GM15510 (cell line): ENCODE results near the gene TRIM3.

Experiments used
- POLR2A ChIP-seq: IDR thresholded peaks from 3 replicates; pipeline ENCODE4 v1.6.1; 2011; ENCODE audit warnings: borderline replicate concordance; ENCODE audit not compliant: insufficient read length; ENCODE audit errors: extremely low read depth

TRIM3 gene

GRCh38 chr11:6427516-6427915, 46.2 kb downstream of the TRIM3 start:
- TF ChIP-seq POLR2A = no peak

GRCh38 chr11:6420677-6421076, 53.1 kb downstream of the TRIM3 start:
- no peak for TF ChIP-seq POLR2A

DNA sequence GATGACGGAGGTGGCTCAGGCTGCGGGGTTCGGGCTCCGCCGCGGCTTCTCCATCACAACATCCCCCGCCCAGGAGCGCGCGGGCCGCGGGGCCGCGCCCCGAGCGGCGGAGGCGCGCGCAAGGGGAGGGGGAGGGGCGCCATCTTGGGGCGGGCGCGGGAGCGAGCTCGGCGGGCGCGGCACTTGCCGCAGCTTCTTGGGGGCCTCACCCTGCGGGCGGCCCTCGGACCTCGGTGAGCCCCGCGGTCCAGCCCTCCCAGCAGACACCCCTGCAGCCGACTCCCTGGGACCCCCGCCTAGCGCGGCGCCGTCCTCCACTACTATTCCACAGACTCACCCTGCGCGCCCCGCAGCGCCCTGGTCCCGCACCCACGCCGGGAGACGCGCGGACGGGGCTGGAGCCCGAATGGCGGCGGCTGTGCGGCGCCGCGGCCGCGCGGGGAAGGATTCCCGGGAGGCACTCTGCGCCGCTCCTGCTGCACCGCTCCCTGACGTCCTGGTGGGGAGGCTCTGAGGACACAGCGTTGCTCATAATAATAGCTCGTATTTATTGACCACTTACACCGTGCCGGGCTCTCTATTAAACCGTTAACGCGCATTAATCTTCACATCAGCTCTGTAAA, 54.6 kb downstream of the TRIM3 start, which contains the start of gene APBB1:
Gene APBB1, minus strand, starts transcription at position 86 of the 623 bp plus-strand sequence. CDS start 7,747 bp downstream, outside the sequence.
- TF ChIP-seq POLR2A = no peak

- no peak for TF ChIP-seq POLR2A
These were observed 55.2 kb downstream of the TRIM3 start for GRCh38 chr11:6418557-6419008.

- TF ChIP-seq POLR2A = no peak
These were observed 55.7 kb downstream of the TRIM3 start for GRCh38 chr11:6417907-6418556.

DNA sequence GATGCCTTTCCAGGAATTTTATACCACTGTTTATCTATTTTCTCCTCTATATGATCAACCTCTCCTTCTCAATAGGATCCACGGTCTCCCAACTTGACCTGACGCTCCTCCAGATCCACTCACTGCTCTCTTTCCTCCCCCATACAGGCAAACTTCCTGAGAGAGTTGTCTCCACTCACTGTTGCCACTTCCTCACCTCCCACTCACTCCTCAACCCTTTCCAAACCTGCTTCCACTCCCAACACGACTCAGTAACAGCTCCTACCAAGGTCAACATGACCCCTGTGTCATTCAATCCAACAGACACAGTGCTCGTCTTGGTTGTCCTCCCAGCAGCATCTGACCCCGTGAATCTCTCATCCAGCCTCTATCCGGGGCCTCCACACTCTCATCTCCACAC, 57.9 kb downstream of the TRIM3 start:
- TF ChIP-seq POLR2A = no peak

DNA sequence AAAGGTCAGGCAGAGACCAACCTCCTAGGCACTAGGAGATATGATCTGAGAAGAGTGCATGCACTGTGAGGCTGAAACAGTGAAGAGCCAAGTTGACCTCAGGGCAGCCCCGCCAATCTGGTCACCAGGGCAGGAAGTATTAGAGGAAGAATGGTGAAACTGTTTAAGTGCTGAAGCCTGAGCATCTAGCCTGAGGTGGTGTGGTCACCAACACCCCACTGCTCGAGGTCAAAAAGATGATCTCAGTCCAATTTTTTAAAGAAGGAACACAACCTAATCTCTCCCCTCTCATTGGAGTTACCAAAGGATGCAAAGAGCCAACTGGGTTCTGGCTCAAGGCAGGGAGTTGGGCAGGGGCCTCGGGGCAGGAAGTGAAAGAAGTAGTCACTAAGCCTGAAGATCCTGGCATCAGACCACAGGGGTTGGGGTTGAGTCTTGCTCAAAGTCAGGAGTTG, 58.8 kb downstream of the TRIM3 start:
- no peak for TF ChIP-seq POLR2A

DNA sequence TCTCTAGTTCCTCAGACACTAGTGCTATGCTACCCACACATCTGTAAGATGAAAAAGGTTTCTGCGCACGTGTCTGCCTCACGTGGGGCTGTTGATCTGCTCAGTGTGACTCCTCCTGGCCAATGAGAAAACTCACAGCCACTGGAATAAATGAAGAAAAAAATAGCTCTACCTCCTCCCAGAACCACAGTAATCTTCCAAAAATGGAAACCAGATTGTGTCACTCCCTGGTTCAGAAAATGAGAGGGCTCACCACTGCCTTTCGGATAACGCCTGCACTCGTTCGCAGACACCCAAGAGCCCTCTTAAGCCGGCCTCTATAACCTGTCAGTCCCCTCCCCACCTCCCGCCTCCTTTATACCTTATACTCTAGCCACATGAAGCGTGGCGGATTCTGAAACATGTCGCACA, 59.9 kb downstream of the TRIM3 start:
- no peak for TF ChIP-seq POLR2A

DNA sequence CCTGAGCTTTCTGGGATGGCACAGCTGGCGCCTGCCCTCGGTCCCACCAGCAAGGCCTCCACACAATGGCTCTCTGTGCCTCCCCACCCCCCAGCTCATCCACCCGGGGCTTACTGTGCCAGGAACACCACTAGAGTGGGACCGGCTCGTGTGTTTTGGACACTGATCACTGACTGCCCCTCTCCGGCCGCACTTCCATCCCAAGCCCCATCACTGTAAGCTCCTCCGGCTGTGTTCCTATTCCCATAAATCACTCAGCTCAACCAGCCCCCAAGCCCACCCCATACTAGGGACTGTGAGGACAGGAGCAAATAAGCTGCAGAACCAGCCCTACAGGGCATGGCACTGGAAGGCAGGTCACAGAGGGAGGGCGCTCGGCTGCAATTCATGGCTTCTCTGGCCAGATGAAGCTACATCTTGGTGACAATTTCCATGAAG, 62.1 kb downstream of the TRIM3 start:
- TF ChIP-seq POLR2A = no peak

DNA sequence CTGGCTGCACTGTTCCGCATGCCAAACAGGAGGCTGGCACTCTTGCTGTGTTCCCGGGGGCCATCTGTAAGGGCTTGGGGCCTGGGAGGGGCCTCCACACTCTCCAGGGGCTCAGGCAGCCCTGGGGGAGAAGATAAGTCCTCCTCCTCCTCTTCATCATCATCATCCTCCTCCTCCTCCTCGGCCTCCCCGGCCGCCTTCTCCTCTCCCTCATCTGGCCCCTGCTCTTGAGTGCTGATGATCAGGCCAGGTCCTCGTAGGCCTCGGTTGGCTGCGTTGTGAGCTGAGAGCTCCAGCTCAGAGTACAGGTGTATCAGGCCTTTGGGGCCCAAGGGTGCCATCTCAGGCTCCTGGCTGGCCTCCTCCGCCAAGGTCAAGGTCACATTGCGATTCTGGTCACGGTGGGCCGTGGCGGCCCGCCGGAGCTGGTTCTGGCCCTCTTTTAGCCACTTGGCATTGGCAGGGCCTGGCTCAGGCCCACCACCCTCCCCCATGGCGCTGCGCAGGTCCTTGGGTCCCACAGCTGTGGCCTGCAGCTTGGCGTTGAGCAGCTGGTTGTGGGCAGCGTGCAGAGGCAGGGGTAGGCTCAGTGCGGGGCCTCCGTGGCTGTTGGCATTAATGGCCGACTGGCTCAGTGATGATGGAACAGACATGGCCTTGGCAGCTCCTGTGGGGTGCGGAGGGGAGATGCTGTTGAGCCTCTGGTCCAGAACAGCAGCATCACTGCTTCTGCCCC, 62.9 kb downstream of the TRIM3 start:
- no peak for TF ChIP-seq POLR2A

DNA sequence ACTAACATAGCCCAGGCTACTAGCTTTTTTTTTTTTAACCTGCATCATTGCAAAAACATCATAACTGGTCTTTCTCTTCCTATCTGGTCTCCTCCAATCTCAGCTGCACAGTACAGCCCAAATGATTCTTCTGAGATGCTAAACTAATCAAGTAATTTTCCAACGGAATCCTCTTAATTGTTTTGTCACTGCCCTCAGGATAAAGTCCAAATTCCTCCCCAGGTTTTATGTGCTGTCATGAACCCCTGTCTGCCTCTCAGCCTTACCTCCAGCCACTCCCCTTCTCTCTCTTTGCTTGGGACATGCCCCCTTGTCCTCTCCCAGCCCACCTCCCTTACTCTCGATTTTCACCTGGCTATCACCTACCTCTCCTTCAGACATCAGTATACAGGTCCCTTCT, 67.4 kb downstream of the TRIM3 start:
- no peak for TF ChIP-seq POLR2A

DNA sequence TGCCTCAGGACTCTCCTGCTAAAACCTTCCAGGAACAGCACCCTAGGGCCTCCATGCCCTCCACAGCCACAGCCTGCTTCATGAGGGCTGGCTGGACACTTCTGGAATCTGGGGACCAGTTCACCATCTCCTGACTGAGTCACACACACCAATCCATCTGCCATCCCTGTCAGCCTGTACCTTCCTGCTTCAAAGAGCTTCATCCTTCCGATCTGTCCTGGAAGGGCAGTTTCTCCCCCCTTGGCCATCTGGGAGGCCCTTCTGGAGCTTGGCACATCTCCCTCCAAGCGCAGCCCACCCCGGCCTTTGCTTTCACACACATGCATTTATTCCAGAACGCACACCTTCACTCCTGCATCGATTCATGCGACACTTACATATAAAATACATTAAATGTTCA, 67.9 kb downstream of the TRIM3 start:
- TF ChIP-seq POLR2A = no peak

GRCh38 chr11:6405052-6405667, 68.6 kb downstream of the TRIM3 start:
- TF ChIP-seq POLR2A = no peak

GRCh38 chr11:6404342-6405051, 69.2 kb downstream of the TRIM3 start:
- TF ChIP-seq POLR2A = no peak
